K562 (cell line): ENCODE measurements around the gene CREB5. TPM values are rescaled to one million over a fixed set of nuclear protein-coding genes. Genes with fewer than 3 reads are reported as not detected.

Source experiments
- ATAC-seq: fragments of 200-7000 bp; cut with Tn5 transposase; 3 replicates; pipeline ENCODE4 v1.9.1; 2020; ENCODE audit warnings: moderate library complexity
- BruUV-seq: library from RNA; stranded (reverse); fragments of 400-500 nt; replicated peaks from 2 replicates; lab custom pipeline; 2021; lab: Mats Ljungman, UMichigan
- CTCF ChIA-PET: fragments of 300-600 bp; formaldehyde crosslinking; extraction: SDS; loops from one replicate; lab custom pipeline; 2021; ENCODE audit warnings: low intra/inter-chr PET ratio; lab: Yijun Ruan, JAX
- POLR2A ChIA-PET: fragments of 300-600, 350-650 bp; sonication (Branson Sonifier 250); formaldehyde crosslinking; extraction: SDS; loops from one replicate; lab custom pipeline; 2021; ENCODE audit warnings: antibody characterized with exemption, inconsistent platforms; lab: Yijun Ruan, JAX
- DNase-seq, 4 experiments: peaks; one replicate each; pipeline versions ENCODE4 v3.0.0 to v3.0.0-alpha.2; 2011 to 2018; ENCODE audit warnings: low spot score in 3 of 4, mixed read lengths in 3 of 4; ENCODE audit errors: extremely low read depth in 1 of 4
- FAIRE-seq: peaks from 2 replicates; lab custom pipeline; 2011; peaks lifted over from hg19 to GRCh38; lab: Jason Lieb, UNC
- H2AFZ ChIP-seq: 2 replicates; pipeline ENCODE4 v1.6.0; 2011; ENCODE audit warnings: low read depth, low read length, control low read depth, inconsistent platforms
- H3K27ac ChIP-seq: fragments of 200-600 bp; 3 replicates; pipeline ENCODE4 v1.8.0; 2011; ENCODE audit warnings: low read depth, mild to moderate bottlenecking, control low read depth, inconsistent platforms, low read length, moderate library complexity, mixed read lengths; ENCODE audit errors: extremely low read depth
- H3K27me3 ChIP-seq, 2 experiments: fragments of 300-600 bp in 1 of 2; 2 replicates in 1 of 2; 3 replicates in 1 of 2; pipeline versions ENCODE4 v1.6.0 to v1.8.0; 2011; ENCODE audit warnings: inconsistent platforms in 2 of 2, low read length in 2 of 2, mild to moderate bottlenecking in 1 of 2, mixed read lengths in 1 of 2, moderate library complexity in 1 of 2; ENCODE audit not compliant: control insufficient read depth in 2 of 2, insufficient read depth in 2 of 2
- H3K36me3 ChIP-seq: fragments of 300-600 bp; 3 replicates; pipeline ENCODE4 v1.8.0; 2011; ENCODE audit warnings: mild to moderate bottlenecking, low read length, inconsistent platforms; ENCODE audit not compliant: control insufficient read depth, insufficient read depth
- H3K4me1 ChIP-seq, 2 experiments: fragments of 200-600 bp in 1 of 2; replicated peaks in 1 of 2; 2 replicates in 1 of 2; 3 replicates in 1 of 2; pipeline versions ENCODE4 v1.5.1 to v1.8.0; 2011; ENCODE audit warnings: inconsistent platforms in 2 of 2, low read length in 2 of 2, mild to moderate bottlenecking in 1 of 2, mixed read lengths in 1 of 2, moderate library complexity in 1 of 2; ENCODE audit not compliant: control insufficient read depth in 2 of 2, insufficient read depth in 2 of 2
- H3K4me2 ChIP-seq: 2 replicates; pipeline ENCODE4 v1.6.1; 2011; ENCODE audit warnings: low read length, control low read depth, inconsistent platforms, mixed read lengths; ENCODE audit not compliant: insufficient read depth
- H3K4me3 ChIP-seq: fragments of 200-600 bp; sonication (generic), shearing (Covaris generic); 2 replicates; pipeline ENCODE4 v1.5.1; 2016; ENCODE audit warnings: control low read depth, inconsistent platforms
- H3K79me2 ChIP-seq: fragments of 200-600 bp; 3 replicates; pipeline ENCODE4 v1.8.0; 2011; ENCODE audit warnings: low read length, inconsistent platforms; ENCODE audit not compliant: control insufficient read depth, insufficient read depth
- H3K9ac ChIP-seq, 2 experiments: 2 replicates each; pipeline versions ENCODE4 v1.6.0 to v1.6.1; 2011; ENCODE audit warnings: low read depth in 2 of 2, low read length in 2 of 2, control low read depth in 1 of 2, inconsistent platforms in 1 of 2, mild to moderate bottlenecking in 1 of 2, mixed read lengths in 1 of 2; ENCODE audit not compliant: insufficient read depth in 1 of 2
- H3K9me1 ChIP-seq: one replicate; pipeline ENCODE4 v1.6.0; 2011; ENCODE audit warnings: inconsistent platforms, mild to moderate bottlenecking, low read length, moderate library complexity; ENCODE audit not compliant: control insufficient read depth, insufficient read depth
- H3K9me3 ChIP-seq: replicated peaks from 2 replicates; pipeline ENCODE4 v1.5.1; 2011; ENCODE audit warnings: low read depth, low read length, inconsistent platforms; ENCODE audit not compliant: control insufficient read depth, insufficient read depth
- H4K20me1 ChIP-seq: replicated peaks from 2 replicates; pipeline ENCODE4 v1.6.1; 2011; ENCODE audit warnings: low read length, inconsistent platforms, mixed read lengths; ENCODE audit not compliant: control insufficient read depth, insufficient read depth
- BRD9 ChIP-seq: fragments of 450-650 bp; IDR thresholded peaks from 2 replicates; pipeline ENCODE4 v1.6.1; 2018; ENCODE audit warnings: low read depth; ENCODE audit not compliant: partially characterized antibody
- EP300 ChIP-seq: IDR thresholded peaks from 2 replicates; pipeline ENCODE4 v1.6.1; 2012; ENCODE audit warnings: low read length, improper control_type of control experiment
- ILF3 ChIP-seq: fragments of 450-650 bp; IDR thresholded peaks from 2 replicates; pipeline ENCODE4 v1.6.1; 2018; ENCODE audit warnings: antibody characterized with exemption, mild to moderate bottlenecking, moderate library complexity, borderline replicate concordance
- MAFG ChIP-seq: fragments of 450-650 bp; conservative IDR thresholded peaks from 2 replicates; pipeline ENCODE4 v1.6.1; 2016; ENCODE audit warnings: missing genetic modification characterization, missing compliant biosample characterization
- POLR3G ChIP-seq: IDR thresholded peaks from 2 replicates; pipeline ENCODE4 v1.6.1; 2011; ENCODE audit not compliant: insufficient read length, insufficient replicate concordance; ENCODE audit errors: extremely low read depth
- RCOR1 ChIP-seq, 2 experiments: IDR thresholded peaks; 2 replicates each; pipeline ENCODE4 v1.6.1; 2012; ENCODE audit warnings: low read depth in 2 of 2, low read length in 2 of 2, borderline replicate concordance in 1 of 2, improper control_type of control experiment in 1 of 2
- SMAD3 ChIP-seq: fragments of 450-650 bp; formaldehyde crosslinking; conservative IDR thresholded peaks from 2 replicates; pipeline ENCODE4 v1.4.0; 2020; ENCODE audit warnings: mild to moderate bottlenecking
- ZEB2 ChIP-seq: fragments of 450-650 bp; IDR thresholded peaks from 2 replicates; pipeline ENCODE4 v1.6.1; 2016
- ZFP30 ChIP-seq: fragments of 250-450 bp; sonication (Bioruptor Pico); IDR thresholded peaks from 2 replicates; pipeline ENCODE4 v1.8.0; 2022; ENCODE audit warnings: moderate library complexity, mild to moderate bottlenecking, inconsistent platforms, borderline replicate concordance
- ZNF347 ChIP-seq: fragments of 450-650 bp; formaldehyde crosslinking; IDR thresholded peaks from 2 replicates; pipeline ENCODE4 v1.4.0; 2020; ENCODE audit warnings: low read depth, mild to moderate bottlenecking, moderate library complexity
- ZNF780A ChIP-seq: fragments of 250-450 bp; sonication (Bioruptor Pico); IDR thresholded peaks from 2 replicates; pipeline ENCODE4 v1.5.0; 2021; ENCODE audit warnings: mild to moderate bottlenecking
- ZNF785 ChIP-seq: fragments of 250-450 bp; sonication (Bioruptor Pico); IDR thresholded peaks from 2 replicates; pipeline ENCODE4 v1.4.0; 2020; ENCODE audit warnings: mild to moderate bottlenecking
- WGBS: fragments of 100-300 bp; shearing (Covaris generic); methylation state at CpG from one replicate; pipeline ENCODE4 v1.1.6; 2016; ENCODE audit warnings: low coverage, mixed read lengths; ENCODE audit not compliant: insufficient coverage; ENCODE audit errors: missing lambda C conversion rate; 5-methylcytosine and 5-hydroxymethylcytosine counted together
- in situ Hi-C: fragments of 300-500 bp; cut with MboI; formaldehyde crosslinking; loops from 4 replicates; pipeline ENCODE4 v1.15.0; 2018; ENCODE audit warnings: inconsistent platforms, mixed read lengths
- intact Hi-C: fragments of 100-400 bp; cut with micrococcal nuclease; formaldehyde crosslinking; loops from 2 replicates; pipeline ENCODE4 v1.14.2; 2022
- polyA plus RNA-seq, 8 experiments: library from polyadenylated mRNA; depleted of rRNA in 4 of 8; stranded (reverse) in 5 of 8; unstranded in 3 of 8; fragments of >200 nt; fragmentation: Nextera tagmentation in 2 of 8; fragmentation: Illumina TruSeq in 1 of 8; extraction: Ambion mirVana in 2 of 8; extraction: Trizol in 1 of 8; gene quantifications; 2 replicates each; pipeline versions ENCODE4 v1.2.1 to v1.2.3, GENCODE V29; 2011 to 2014; ENCODE audit warnings: inconsistent platforms in 1 of 8, missing spikeins in 1 of 8
- total RNA-seq, 7 experiments: library from RNA; depleted of rRNA in 6 of 7; stranded (reverse); fragments of >200 nt in 6 of 7; fragmentation: Illumina TruSeq in 2 of 7; extraction: Trizol in 2 of 7; gene quantifications; 2 replicates each; pipeline versions ENCODE4 v1.2.1 to v1.2.3, GENCODE V29; 2011 to 2021; ENCODE audit warnings: low replicate concordance in 1 of 7
- TF ChIP-seq, protein P1 (sequence below): fragments of 250-450 bp; sonication (Bioruptor Pico); IDR thresholded peaks from 2 replicates; pipeline ENCODE4 v1.8.0; 2022; ENCODE audit warnings: inconsistent platforms, mild to moderate bottlenecking, moderate library complexity, borderline replicate concordance
- TF ChIP-seq, protein P2 (sequence below): sonication (generic); formaldehyde crosslinking; IDR thresholded peaks from 2 replicates; pipeline ENCODE4 v1.8.1; 2022; ENCODE audit warnings: missing genetic modification reagents
- TF ChIP-seq, protein P3 (sequence below): fragments of 250-450 bp; sonication (Bioruptor Pico); IDR thresholded peaks from 2 replicates; pipeline ENCODE4 v1.4.0; 2020; ENCODE audit warnings: mild to moderate bottlenecking, moderate library complexity
- TF ChIP-seq, protein P4 (sequence below): sonication (generic); formaldehyde crosslinking; IDR thresholded peaks from 2 replicates; pipeline ENCODE4 v1.8.0; 2023; ENCODE audit warnings: mild to moderate bottlenecking, missing genetic modification reagents

Gene CREB5
- total and polyA plus RNA-seq, 9 of the 15 experiments (the other 6 are each of a cell fraction or from before 2014, with no cell fraction given): 0.33 to 6.4 (median 1.8) TPM

DNA sequence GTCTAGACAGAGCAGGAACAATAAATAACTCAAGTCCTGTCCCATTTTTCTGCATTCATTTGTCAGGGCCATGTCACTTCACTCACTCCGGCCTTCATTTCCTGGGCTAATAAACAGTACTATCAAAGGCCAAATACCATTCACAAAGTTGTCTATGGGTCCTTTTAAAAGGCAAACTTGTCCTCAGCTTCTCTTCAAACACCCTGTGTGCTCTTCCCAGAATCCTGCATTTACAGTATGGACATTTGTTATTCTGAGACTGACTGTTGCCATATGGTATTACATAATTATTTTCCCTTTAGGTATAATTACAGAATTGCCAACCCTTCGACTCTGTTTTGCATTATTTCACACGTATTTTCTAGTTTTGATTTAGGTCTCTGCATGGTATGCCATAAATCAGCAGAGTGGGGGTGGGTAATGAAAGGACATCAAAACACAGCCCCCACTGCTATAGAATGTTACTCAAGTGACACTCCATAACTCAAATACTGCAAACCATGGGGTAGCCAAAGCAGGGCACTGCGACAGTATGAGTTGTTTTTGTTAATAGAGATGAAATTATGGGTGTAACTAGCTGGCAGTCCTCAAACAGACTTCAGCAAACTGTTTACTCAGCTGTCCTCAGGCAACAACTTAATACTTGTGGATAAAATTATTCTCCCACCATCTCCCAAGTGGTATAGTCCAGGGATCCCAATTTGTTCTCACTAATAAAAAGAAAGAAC is 362.1 kb downstream of the CREB5 start:
- H3K9ac ChIP-seq: no peak overlapping the region
- H3K9me1 ChIP-seq: no peaks in the 10 kb centered on the region
- no peaks in the 10 kb centered on the region for H3K9me3 ChIP-seq
- no peak overlapping the region for H3K4me3 ChIP-seq
- FAIRE-seq (no peak), DNase-seq (no peak), ATAC-seq (no peak)
- ChIA-PET CTCF (no interaction called here), POLR2A (no interaction called here)
- no peaks in the 10 kb centered on the region for H3K36me3 ChIP-seq
- WGBS: 3% methylated on average over 4 of the region's 4 CpGs
- intact Hi-C loops: no loop called here
- no TSS peak for BruUV-seq
- H3K4me1 ChIP-seq: no peaks in the 10 kb centered on the region
- H2AFZ ChIP-seq: no peak overlapping the region
- no peaks in the 10 kb centered on the region; a peak in 1 of 5 replicates for H3K27me3 ChIP-seq
- no peaks in the 10 kb centered on the region for H3K79me2 ChIP-seq
- no peak overlapping the region for H3K4me2 ChIP-seq
- H4K20me1 ChIP-seq: no peaks in the 10 kb centered on the region
- in situ Hi-C loops: no loop called here
- H3K27ac ChIP-seq: no peak overlapping the region
- no peak for TF ChIP-seq ZEB2
- TF ChIP-seq SMAD3 (CRISPR knock-in tag): no peak
- no peak for TF ChIP-seq ZNF785 (CRISPR knock-in tag)
- no peak for TF ChIP-seq BRD9
- no peak for TF ChIP-seq RCOR1 (IDR thresholded peaks at IDR 0.05; ENCODE audit: borderline replicate concordance in 1 of 2, low read depth in 2 of 2, low read length in 2 of 2)
- TF ChIP-seq, protein P1, sequence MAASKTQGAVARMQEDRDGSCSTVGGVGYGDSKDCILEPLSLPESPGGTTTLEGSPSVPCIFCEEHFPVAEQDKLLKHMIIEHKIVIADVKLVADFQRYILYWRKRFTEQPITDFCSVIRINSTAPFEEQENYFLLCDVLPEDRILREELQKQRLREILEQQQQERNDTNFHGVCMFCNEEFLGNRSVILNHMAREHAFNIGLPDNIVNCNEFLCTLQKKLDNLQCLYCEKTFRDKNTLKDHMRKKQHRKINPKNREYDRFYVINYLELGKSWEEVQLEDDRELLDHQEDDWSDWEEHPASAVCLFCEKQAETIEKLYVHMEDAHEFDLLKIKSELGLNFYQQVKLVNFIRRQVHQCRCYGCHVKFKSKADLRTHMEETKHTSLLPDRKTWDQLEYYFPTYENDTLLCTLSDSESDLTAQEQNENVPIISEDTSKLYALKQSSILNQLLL (CRISPR knock-in tag): no peak
- no peak for TF ChIP-seq EP300
- no peak for TF ChIP-seq ZFP30 (CRISPR knock-in tag)
- TF ChIP-seq ILF3: no peak
- no peak for TF ChIP-seq MAFG (tag)
- TF ChIP-seq ZNF347 (CRISPR knock-in tag): no peak
- TF ChIP-seq, protein P2, sequence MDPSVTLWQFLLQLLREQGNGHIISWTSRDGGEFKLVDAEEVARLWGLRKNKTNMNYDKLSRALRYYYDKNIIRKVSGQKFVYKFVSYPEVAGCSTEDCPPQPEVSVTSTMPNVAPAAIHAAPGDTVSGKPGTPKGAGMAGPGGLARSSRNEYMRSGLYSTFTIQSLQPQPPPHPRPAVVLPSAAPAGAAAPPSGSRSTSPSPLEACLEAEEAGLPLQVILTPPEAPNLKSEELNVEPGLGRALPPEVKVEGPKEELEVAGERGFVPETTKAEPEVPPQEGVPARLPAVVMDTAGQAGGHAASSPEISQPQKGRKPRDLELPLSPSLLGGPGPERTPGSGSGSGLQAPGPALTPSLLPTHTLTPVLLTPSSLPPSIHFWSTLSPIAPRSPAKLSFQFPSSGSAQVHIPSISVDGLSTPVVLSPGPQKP: no peak
- TF ChIP-seq ZNF780A: no peak
- TF ChIP-seq, protein P3, sequence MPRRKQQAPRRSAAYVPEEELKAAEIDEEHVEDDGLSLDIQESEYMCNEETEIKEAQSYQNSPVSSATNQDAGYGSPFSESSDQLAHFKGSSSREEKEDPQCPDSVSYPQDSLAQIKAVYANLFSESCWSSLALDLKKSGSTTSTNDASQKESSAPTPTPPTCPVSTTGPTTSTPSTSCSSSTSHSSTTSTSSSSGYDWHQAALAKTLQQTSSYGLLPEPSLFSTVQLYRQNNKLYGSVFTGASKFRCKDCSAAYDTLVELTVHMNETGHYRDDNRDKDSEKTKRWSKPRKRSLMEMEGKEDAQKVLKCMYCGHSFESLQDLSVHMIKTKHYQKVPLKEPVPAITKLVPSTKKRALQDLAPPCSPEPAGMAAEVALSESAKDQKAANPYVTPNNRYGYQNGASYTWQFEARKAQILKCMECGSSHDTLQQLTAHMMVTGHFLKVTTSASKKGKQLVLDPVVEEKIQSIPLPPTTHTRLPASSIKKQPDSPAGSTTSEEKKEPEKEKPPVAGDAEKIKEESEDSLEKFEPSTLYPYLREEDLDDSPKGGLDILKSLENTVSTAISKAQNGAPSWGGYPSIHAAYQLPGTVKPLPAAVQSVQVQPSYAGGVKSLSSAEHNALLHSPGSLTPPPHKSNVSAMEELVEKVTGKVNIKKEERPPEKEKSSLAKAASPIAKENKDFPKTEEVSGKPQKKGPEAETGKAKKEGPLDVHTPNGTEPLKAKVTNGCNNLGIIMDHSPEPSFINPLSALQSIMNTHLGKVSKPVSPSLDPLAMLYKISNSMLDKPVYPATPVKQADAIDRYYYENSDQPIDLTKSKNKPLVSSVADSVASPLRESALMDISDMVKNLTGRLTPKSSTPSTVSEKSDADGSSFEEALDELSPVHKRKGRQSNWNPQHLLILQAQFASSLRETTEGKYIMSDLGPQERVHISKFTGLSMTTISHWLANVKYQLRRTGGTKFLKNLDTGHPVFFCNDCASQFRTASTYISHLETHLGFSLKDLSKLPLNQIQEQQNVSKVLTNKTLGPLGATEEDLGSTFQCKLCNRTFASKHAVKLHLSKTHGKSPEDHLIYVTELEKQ (CRISPR knock-in tag): no peak
- no peak for TF ChIP-seq POLR3G
- TF ChIP-seq, protein P4, sequence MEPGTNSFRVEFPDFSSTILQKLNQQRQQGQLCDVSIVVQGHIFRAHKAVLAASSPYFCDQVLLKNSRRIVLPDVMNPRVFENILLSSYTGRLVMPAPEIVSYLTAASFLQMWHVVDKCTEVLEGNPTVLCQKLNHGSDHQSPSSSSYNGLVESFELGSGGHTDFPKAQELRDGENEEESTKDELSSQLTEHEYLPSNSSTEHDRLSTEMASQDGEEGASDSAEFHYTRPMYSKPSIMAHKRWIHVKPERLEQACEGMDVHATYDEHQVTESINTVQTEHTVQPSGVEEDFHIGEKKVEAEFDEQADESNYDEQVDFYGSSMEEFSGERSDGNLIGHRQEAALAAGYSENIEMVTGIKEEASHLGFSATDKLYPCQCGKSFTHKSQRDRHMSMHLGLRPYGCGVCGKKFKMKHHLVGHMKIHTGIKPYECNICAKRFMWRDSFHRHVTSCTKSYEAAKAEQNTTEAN: no peak
